NCI-H1092 (cell line): Measurements from ENCODE around the gene TGOLN2.

Source experiments
- DNase-seq: peaks from one replicate; lab custom pipeline; 2025; lab: John Stamatoyannopoulos, UW

Gene TGOLN2

GRCh38 chr2:85308896-85309555 is 18.8 kb downstream of the TGOLN2 start:
- DNase-seq = peak; percentile 61

- no peak for DNase-seq
These were observed 19.6 kb downstream of the TGOLN2 start for GRCh38 chr2:85308201-85308600.

GRCh38 chr2:85307527-85307897 is 20.3 kb downstream of the TGOLN2 start:
- no peak for DNase-seq

- DNase-seq = no peak
These were observed 23.8 kb downstream of the TGOLN2 start for GRCh38 chr2:85303780-85304531.

- DNase-seq = no peak
These were observed 25.7 kb downstream of the TGOLN2 start for GRCh38 chr2:85302121-85302520.

- no peak for DNase-seq
These were observed 36.3 kb downstream of the TGOLN2 start for GRCh38 chr2:85291425-85292023.

- no peak for DNase-seq
These were observed 39.5 kb downstream of the TGOLN2 start for GRCh38 chr2:85288244-85288725.

GRCh38 chr2:85287721-85288120 is 40.1 kb downstream of the TGOLN2 start:
- no peak for DNase-seq

GRCh38 chr2:85286918-85287317 is 40.9 kb downstream of the TGOLN2 start:
- DNase-seq = no peak

GRCh38 chr2:85283641-85284040 is 44.1 kb downstream of the TGOLN2 start:
- no peak for DNase-seq

- DNase-seq = no peak
These were observed 44.9 kb downstream of the TGOLN2 start for GRCh38 chr2:85282914-85283313.

- no peak for DNase-seq
These were observed 46.2 kb downstream of the TGOLN2 start for GRCh38 chr2:85281553-85281952.

- DNase-seq = no peak
These were observed 49.4 kb downstream of the TGOLN2 start for GRCh38 chr2:85278361-85278760.

- DNase-seq = no peak
These were observed 50.2 kb downstream of the TGOLN2 start for GRCh38 chr2:85277416-85278158.

- DNase-seq = no peak
These were observed 51.1 kb downstream of the TGOLN2 start for GRCh38 chr2:85276571-85277118.

- DNase-seq = no peak
These were observed 51.7 kb downstream of the TGOLN2 start for GRCh38 chr2:85275984-85276540.

- no peak for DNase-seq
These were observed 53.8 kb downstream of the TGOLN2 start for GRCh38 chr2:85273738-85274731.

- DNase-seq = no peak
These were observed 55.4 kb downstream of the TGOLN2 start for GRCh38 chr2:85272357-85272756.

- DNase-seq = peak; percentile 68
These were observed 57.8 kb downstream of the TGOLN2 start for GRCh38 chr2:85269959-85270358.
